HL-60 (cell line): ENCODE results near the gene EEF1AKMT3.
A peak's percentile ranks its signal among the peaks of the same experiment; 100 is the strongest.

ENCODE experiments used
- DNase-seq, 2 experiments: peaks; one replicate each; pipeline ENCODE4 v3.0.0-alpha.2; 2010 to 2020; ENCODE audit warnings: low read depth in 1 of 2, low spot score in 1 of 2
- H3K27ac ChIP-seq: fragments of 250-450 bp; sonication (Bioruptor Pico); replicated peaks from 2 replicates; pipeline ENCODE4 v1.5.1; 2020; ENCODE audit warnings: mild to moderate bottlenecking, moderate library complexity
- H3K27me3 ChIP-seq: fragments of 250-450 bp; sonication (Bioruptor Pico); 2 replicates; pipeline ENCODE4 v1.5.1; 2021; ENCODE audit warnings: mild to moderate bottlenecking, moderate library complexity; ENCODE audit not compliant: insufficient read depth, poor library complexity, severe bottlenecking
- H3K4me3 ChIP-seq: replicated peaks from 2 replicates; pipeline ENCODE4 v1.5.1; 2011; ENCODE audit warnings: mild to moderate bottlenecking, control low read depth, low read length; ENCODE audit not compliant: insufficient read depth
- CTCF ChIP-seq: IDR thresholded peaks from one replicate; pipeline ENCODE4 v1.5.1; 2011; ENCODE audit warnings: low read length, control low read depth, inconsistent platforms; ENCODE audit not compliant: insufficient read depth
- GABPA ChIP-seq: IDR thresholded peaks from 2 replicates; pipeline ENCODE4 v1.6.1; 2012; ENCODE audit warnings: low read depth
- POLR2AphosphoS5 ChIP-seq: IDR thresholded peaks from 2 replicates; pipeline ENCODE4 v1.6.1; 2012; ENCODE audit warnings: low read depth
- REST ChIP-seq: IDR thresholded peaks from 2 replicates; pipeline ENCODE4 v1.6.1; 2012; ENCODE audit warnings: low read depth; ENCODE audit not compliant: insufficient replicate concordance
- SPI1 ChIP-seq: IDR thresholded peaks from 2 replicates; pipeline ENCODE4 v1.6.1; 2012; ENCODE audit warnings: low read depth, mild to moderate bottlenecking, borderline replicate concordance

EEF1AKMT3 gene

GRCh38 chr12:57782608-57783465, 10.4 kb downstream of the EEF1AKMT3 start, which contains the start of gene TSFM:
TSS of gene TSFM (plus strand) at chr12:57782787. CDS start at chr12:57782802, 15 bp downstream.
- Histone ChIP-seq H3K27ac (peak within 1 kb of the TSS; percentile 71), H3K27me3 (no peaks in the 10 kb centered on the region), H3K4me3 (peak within 1 kb of the TSS; percentile 98)
- TF ChIP-seq CTCF (peak; percentile 77), GABPA (no peak), SPI1 (no peak), POLR2AphosphoS5 (peak; percentile 96), REST (peak; percentile 65)
- peak; percentile 86 to 96 for DNase-seq

GRCh38 chr12:57783466-57783801, 11.0 kb downstream of the EEF1AKMT3 start:
- no peaks in the 10 kb centered on the region for H3K27me3 ChIP-seq
- peak overlapping the region; percentile 71 for H3K27ac ChIP-seq
- TF ChIP-seq GABPA, result no peak
- peak overlapping the region; percentile 98 for H3K4me3 ChIP-seq
- no peak for DNase-seq

GRCh38 chr12:57783861-57784260, 11.4 kb downstream of the EEF1AKMT3 start:
- no peak for DNase-seq
- no peak overlapping the region for H3K4me3 ChIP-seq
- H3K27ac ChIP-seq, result no peak overlapping the region
- TF ChIP-seq POLR2AphosphoS5 (no peak), REST (no peak), SPI1 (no peak), CTCF (no peak), GABPA (no peak)
- no peaks in the 10 kb centered on the region for H3K27me3 ChIP-seq

GRCh38 chr12:57793920-57794319, 21.5 kb downstream of the EEF1AKMT3 start:
- Histone ChIP-seq H3K27ac (no peak overlapping the region), H3K27me3 (no peaks in the 10 kb centered on the region), H3K4me3 (no peak overlapping the region)
- no peak for DNase-seq
- TF ChIP-seq SPI1 (no peak), CTCF (no peak), GABPA (no peak)
